GM21381 (cell line): Measurements from ENCODE around the gene UBXN2A.
A peak's percentile ranks its signal among the peaks of the same experiment; 100 is the strongest.

ENCODE experiments used
- ATAC-seq: cut with Tn5 transposase; IDR thresholded peaks from one replicate; pipeline ENCODE4 v1.9.1; 2021; ENCODE audit warnings: mild to moderate bottlenecking, moderate library complexity; ENCODE audit not compliant: unreplicated experiment

The UBXN2A gene, protein sequence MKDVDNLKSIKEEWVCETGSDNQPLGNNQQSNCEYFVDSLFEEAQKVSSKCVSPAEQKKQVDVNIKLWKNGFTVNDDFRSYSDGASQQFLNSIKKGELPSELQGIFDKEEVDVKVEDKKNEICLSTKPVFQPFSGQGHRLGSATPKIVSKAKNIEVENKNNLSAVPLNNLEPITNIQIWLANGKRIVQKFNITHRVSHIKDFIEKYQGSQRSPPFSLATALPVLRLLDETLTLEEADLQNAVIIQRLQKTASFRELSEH

DNA sequence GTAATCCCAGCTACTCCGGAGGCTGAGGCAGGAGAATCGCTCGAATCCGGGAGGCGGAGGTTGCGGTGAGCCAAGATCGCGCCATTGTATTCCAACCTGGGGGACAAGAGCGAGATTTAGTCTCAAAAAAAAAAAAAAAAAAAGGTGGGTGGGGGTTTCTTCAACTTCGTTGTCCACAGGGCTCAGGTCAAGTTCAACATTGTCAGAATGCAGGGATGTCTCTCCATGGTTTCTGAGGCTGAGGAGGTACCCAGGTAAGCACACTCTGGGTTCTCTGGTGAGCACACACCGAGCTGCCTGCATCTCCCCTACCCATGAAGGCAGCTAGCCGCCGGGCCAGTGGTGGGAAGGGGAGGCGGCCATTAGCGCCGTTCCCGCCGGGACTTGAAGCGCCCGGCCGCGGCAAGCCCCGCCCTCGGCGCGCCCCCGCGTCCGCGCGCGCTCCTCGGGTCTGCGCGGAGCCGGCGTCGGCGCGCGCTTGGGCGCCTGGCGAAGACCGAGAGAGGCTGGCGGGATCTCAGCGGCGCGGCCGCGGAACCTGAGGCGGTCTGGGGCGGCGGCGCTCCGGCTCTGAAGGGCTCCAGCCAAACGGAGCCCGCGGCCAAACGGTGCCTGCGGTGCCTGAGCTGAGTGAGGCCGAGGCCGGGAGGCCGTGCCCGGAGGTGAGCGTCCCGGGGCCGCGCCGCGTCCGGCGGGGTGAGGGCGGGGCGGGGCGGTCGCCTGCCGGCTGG is at the start of gene UBXN2A:
TSS of gene UBXN2A (plus strand) at position 477 of the 731 bp plus-strand sequence. CDS start 17,852 bp downstream, outside the sequence.
- ATAC-seq: peak; percentile 78

DNA sequence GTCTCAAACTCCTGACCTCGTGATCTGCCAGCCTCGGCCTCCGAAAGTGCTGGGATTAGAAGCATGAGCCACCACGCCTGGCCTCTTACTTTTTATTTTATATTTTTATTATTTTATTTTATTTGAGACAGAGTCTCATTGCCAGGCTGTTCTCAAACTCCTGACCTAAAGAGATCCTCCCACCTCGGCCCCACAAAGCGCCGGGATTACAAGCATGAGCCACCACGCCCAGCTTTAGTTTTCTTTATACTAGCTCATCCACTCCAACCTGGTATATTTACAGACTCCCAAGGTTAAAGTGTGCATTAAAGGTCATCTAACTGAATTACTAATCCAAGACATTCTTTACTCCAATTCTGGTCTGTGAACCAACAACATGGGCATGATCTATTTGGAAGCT is 40.1 kb upstream of the UBXN2A start:
- no peak for ATAC-seq

DNA sequence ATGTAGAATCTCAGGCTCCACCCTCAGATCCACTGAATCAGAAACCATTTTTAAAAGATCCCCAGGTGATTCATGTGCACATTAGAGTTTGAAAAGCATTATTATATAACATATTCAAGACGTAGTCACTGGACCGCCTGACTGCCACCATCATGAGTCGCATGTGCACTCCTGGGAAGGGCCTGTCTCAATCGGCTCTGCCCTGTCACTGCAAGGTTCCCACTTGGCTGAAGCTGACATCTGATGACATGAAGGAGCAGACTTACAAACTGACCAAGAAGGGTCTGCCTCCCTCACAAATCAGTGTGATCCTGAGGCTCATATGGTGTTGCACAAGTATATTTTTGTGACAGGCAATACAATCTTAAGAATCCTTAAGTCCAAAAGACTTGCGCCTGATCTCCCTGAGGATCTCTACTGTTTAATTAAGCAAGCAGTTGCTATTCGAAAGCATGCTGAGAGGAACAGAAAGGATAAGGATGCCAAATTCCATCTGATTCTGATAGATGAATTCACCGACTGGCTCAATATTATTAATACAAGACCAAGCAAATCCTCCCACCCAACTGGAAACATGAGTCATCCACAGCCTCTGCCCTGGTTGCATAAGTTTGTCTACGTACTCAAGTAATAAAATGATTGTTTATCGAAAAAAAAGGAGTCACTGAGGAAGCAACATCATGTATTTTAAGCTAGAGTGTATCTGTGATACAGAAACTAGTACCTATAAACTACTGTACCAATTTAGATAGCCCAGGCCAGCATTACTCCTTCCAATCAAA is 39.5 kb upstream of the UBXN2A start:
- no peak for ATAC-seq

DNA sequence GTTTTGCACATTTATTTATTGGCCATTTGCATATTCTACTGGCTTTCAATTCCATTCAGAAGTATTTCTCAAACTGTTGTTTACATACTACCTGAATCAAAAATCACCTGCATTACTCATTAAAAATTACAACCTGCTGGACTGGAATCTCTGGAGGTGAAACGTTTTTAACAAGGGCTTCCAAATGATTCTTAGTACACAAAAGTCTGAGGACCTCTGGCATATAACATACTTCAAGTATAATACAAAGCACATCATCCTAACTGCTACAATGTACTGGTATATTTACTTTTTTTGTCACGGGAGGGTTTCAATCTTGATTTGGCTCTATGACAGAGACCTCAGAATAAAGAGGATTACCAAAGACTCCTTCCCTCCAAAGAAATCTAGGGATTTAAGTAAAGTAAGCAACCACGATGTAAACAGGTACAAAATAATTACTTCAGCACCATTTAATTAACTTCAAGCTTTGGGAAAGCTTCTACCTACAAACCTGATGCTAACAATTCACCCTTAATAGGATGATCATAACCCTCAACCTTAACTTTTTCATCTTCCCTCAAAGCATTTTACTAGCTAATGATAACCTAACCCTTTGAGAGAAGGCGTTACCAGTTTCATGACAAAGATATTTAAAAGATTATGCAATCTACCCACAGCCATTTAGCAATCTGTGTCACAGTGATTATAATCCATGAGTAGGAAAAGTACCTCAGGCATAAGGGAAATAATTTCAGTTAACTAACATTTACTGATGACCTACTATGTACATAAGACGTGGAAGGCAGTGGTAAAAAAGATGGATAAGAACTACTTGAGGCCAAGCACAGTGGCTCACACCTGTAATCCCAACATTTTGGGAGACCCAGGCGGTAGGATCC is 38.1 kb upstream of the UBXN2A start:
- ATAC-seq: no peak

DNA sequence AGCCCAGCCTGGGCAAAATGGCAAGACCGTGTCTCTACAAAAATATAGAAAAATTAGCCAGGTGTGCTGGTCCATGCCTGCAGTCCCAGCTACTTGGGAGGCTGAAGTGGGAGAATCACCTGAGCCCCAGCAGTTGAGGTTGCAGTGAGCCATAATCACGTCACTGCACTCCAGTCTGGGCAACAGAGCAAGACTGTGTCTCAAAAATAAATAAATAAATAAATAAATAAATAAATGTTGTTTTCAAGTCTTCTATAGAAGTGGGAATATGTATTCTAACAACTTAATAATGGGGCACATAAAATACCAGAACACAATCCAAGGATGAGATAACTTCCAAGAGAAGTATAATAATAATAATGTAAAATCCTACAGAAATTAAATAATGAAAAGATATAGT is 37.2 kb upstream of the UBXN2A start:
- no peak for ATAC-seq

DNA sequence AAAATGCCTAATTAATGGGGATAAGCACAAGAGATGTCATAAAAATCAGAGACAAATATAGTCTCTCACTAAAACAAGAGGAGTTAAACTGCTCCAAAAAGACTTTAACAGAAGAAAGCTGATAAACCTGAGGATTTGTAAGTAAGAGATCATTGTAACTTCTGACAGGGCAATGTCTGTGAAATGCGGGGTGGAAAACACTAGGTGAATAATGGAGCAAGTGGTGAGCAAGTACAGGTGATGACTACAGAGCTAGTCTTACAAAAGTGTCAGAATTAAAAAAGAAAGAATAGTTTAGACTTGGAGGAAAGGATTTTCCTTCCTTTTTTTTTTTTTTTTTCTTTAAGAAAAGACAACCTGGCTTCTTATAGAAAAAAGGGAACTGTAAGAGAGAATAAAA is 36.0 kb upstream of the UBXN2A start:
- no peak for ATAC-seq

DNA sequence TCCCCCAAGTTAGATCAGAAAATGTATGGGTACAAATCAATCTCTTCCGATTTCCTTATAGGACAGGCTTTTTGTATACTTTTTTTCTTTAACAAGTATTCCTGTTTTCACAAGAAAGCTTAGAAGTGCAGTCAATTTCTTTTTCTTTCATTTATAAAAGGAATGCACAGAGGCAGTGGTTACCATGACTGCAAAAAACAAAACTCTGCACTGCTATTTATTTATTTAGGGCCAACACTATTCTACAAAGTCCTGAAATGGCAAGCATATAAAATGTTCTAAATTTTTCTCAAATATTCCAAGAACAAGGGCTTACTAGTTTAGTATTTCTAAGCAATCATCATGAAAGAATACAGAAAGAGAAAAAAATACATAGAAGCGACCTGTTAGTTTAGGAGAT is 35.6 kb upstream of the UBXN2A start:
- no peak for ATAC-seq

DNA sequence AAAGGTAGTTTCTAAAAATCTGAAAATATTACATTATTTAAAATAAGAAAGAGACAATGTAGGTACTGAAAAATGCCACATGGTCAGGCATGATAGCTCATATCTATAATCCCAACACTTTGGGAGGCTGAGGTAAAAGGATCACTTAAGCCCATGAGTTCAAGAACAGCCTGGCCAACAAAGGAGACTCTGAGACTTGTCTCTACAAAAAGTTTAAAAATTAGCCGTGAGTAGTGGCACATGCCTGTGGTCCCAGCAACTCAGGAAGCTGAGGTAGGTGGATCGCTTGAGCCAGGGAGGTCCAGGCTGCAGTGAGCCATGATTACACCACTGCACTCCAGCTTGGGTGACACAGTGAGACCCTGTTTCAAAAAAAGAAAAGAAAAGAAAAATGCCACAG is 35.1 kb upstream of the UBXN2A start:
- ATAC-seq: no peak

DNA sequence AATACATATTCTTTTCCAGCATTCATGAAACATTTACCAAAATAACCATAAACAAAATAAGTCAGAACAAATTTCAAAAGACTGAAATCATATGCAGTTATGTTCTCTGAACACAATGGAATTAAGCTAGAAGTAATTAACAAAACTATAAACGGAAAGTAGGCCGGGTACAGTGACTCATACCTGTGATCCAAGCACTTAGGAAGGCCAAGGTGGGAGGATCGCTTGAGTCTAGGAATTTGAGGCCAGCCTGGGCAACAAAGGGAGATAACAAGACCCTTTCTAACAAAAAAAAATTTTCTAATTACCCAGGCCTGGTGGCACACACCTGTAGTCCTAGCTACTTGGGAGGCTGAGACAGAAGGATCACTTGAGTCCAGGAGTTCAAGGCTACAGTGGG is 28.2 kb upstream of the UBXN2A start:
- no peak for ATAC-seq

DNA sequence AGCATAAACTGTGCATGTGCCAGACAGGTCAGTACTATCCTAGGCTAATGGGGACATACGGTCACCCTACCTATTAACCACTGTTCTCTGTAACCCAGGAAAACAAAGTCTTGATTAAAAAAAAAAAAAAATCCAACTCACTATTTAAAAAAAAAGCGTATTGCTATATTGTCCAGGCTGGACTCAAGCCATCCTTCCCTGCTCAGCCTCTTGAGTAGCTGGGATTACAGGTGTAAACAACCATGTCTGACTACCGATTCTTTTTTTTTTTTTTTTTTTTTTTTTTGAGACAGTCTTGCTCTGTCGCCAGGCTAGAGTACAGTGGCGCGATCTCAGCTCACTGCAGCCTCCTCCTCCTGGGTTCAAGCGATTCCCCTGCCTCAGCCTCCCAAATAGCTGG is 24.9 kb upstream of the UBXN2A start:
- ATAC-seq: no peak

DNA sequence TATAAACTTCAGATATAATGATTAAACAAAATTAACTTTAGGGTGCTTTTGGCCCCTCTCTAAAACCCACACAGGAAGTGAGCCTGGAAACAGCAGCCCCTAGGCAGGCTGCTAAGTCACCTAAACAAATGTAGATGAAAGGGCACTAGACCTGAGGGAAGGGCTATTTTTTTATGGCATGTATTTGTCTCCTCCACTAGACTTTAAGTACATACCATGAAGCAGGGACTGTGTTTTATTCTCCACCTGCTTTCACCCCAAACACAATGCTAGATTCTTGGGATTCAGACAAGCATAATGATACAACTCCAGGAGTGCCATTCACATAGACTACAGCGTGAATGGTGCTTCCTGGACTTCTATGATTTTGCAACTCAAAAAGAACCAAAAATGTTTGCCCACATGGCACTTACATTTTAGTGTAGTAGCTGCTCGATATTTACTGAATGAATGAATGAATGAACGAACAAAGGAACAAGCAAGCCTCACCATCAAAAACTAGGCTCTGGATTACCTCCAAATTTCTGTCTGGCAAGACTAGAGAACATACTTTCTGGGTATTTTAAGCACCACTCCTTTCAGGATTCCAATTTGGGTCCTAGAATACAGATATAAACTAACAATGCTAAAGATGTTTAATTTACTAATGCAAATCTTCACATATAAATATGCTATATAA is 23.4 kb upstream of the UBXN2A start:
- no peak for ATAC-seq

DNA sequence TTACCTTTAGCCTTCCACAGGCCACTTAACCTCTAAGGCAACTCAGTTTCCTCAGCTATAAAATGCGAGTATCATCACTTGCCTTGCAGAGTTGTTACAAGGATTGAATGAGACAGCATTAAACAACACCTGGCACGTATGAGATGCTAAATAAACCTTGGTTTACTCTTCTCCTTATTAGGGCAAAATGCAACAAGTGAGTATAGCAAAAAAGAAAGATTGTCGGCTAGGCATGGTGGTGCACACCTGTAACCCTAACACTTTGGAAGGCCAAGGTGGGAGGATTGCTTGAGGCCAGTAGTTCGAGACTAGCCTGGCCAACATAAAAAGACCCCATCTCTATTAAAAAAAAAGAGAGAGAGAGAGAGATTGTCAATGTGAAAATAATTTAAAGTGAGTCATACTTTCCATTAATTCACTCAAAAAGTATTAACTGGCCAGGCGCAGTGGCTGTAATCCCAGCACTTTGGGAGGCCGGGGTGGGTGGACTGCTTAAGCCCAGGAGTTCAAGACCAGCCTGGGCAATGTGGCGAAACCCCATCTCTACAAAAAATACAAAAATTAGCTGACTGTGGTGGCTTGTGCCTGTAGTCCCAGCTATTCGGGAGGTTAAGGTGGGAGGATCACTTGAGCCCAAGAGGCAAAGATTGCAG is 21.3 kb upstream of the UBXN2A start:
- ATAC-seq: no peak

DNA sequence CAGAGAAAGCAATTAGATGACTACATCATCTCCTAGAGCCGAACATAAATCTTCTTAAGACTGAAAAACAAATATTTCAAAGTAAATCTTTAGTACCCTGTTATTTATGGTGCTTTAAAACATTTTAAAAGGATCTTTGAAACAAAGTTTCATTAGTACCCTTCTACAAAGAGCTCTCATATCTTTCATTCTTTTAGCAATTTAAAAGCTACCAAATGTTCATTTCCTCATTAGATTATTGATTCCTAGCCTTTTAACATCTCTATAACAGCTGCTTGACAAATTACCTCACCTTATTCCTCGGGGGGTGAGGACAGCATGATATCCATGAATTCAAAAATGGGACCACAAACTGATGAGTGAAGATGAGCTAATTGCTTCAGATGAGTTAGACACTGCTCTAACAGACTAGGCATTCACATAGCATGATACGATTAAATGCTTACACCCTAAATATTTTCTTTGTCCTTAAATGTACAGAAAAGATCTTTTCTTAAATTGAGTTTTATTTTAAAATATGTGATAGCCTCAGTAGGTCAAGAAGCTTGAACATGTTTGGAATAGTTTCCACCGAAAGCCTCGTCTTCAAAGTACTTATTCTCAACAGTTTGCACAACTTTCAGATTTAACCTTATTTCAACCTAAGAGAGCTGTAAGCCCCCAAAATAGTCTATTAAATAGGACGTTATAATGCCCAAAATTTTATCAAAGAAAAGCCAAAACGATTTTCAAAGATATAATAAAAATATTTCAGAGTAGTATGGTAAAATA is 15.5 kb upstream of the UBXN2A start:
- ATAC-seq: no peak

DNA sequence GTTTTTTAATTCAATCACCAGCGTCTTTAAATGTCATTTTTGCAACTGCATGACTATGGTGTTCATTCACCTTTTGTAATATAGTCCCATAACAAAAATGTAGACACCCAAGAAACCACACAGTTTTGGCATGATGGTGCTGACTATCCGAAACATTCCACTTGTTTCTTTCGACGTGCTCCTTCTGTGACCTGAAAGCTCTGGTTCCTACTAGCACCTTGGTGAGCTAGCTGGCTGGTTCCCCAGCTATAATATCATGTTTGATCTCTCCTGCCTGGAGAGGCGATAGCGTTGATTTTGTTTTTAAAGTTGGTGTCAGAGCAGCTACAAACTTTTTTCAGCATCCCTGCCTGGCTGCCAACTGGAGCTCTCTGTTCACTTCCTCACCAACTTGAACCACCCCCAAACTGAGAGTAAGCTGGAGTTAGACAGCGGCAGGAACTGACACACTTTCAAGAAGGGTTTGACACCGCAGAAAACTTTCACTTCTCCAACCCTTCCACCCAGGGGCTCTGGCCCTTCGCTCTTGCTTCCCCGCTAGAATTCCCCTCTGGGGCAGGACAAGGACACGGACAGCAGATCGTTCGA is 14.5 kb upstream of the UBXN2A start:
- ATAC-seq: peak; percentile 63

DNA sequence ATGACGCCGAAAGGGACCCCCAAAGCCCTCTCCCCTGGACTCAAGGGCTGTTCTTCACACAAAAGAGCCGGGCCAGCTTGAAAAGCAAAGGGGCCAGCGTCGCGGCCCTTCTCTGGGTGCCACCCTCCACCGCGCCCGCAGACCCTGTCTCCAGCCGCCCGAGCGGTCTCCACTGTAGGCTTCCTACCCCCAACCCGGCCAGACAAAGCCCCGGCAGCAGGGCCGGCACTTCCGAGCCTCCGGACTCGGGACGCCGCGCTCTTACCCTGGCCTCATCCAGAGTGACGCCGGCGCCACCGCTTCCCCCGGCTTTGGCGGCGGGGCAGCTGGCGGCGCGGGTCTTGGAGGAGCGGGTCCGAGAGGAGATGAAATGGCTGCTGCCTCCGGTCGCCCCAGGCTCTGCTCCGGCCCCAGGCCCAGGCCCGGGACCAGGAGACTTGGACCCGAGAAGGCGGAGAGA is 13.9 kb upstream of the UBXN2A start:
- ATAC-seq: peak; percentile 30

DNA sequence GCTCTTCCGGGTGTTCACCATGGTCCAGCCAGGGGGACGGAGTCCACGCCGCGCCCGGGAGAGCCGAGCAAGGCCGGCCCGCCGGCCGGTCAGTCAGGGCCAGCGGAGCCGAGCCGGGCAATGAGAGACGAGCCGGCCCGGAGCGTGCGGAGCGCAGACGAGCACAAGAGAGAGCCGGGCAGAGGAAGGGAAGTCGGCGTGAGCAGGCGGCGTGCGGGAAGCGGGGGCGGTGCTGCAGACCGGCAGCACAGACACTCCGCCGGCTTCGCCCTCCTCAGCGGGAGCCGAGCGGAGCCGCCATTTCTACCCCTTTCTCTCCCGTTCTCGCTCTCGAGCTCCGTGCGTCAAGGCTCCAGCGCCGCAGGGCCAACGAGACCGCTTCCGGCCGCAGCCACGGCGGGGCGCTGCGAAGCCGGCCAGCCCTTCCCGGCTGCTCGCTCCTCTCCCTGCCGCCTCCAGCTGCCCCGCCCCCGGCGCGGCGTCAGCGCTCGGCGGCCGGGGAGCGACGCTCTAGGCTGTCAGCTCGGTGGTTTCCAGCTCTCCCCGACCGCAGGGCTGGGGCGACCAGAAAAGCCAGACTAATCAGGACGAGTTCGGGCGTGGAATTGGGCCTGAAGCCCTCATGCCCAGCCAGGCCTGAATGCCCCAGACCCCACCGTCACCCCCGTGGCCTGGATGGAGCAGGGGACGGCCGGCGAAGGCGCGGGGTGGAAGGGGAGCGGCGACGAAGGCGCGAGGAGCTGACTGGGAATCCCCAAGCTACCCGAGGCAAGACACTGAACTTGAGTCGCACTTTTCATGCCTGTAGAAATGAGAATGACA is 13.3 kb upstream of the UBXN2A start, which contains the start of gene ATAD2B:
TSS of gene ATAD2B (minus strand) at position 374 of the 822 bp plus-strand sequence. CDS start at position 21, 353 bp downstream.
- peak; percentile 75 for ATAC-seq

DNA sequence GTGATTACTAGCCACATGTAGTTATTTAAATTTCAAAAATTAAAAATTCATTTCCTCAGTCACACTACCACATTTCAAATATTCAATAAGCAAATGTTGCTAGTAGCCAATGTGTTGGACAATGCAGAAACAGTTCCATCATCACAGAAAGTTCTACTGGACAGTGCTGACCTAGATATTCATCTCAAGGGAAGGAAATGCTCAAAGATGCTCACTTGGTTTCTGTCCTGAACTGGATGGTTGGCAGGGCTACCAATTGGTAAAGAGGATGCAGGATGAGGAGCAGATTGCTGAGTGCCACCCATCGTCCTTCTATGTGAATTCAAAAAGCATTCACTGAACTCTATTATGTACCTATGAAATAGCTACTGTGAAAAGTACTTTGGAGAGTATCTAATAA is 6.0 kb upstream of the UBXN2A start:
- ATAC-seq: no peak
